Fibroblast of peridontal ligament (primary cell): ENCODE measurements around the gene IKBKE.

Experiments used
- DNase-seq: peaks from one replicate; pipeline ENCODE4 v3.0.0-alpha.2; 2010; ENCODE audit errors: extremely low read depth

Gene IKBKE

DNA sequence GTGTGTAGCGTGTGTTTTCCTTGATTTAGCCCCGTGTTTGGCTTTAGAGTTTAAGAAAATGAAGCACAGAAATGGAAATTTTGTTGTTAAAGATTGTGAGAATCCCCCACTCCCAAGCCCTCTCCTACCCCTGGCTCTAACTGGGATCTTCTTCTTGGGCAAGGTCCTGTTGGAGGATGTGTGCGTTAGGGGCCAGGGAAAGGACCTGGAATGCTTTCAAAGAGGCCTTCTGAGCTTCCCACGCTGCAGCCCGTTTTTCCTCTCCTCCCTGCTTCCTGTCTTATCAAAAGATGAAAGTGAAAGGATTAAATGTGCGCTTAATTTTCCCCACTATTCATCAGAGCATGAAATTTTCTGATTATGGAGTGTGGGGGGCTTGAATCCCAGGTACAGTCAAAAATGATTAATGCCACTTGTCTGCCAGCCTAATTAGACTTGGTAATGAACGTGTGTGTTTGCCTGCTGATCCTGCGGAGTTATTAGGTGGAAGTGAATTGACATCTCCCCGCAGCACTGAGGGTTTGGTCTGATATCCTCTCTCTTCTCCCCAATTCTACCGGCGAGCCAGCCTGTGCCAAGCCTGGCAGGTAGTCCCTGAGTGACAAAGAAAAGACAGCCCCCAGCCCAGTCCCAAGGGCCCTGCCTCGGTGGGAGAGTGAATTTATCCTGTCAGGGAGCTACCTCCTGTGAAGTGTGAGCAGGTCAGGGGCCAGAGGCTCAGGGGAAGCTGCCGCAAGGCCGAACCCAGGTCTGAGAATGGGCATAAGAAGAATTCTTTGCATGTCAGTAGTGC, 42.0 kb downstream of the IKBKE start:
- no peak for DNase-seq

- DNase-seq: no peak
Observed at GRCh38 chr1:206512851-206513180, 42.5 kb downstream of the IKBKE start.

- DNase-seq: peak; percentile 97
Observed at GRCh38 chr1:206513312-206514111, 43.2 kb downstream of the IKBKE start.

DNA sequence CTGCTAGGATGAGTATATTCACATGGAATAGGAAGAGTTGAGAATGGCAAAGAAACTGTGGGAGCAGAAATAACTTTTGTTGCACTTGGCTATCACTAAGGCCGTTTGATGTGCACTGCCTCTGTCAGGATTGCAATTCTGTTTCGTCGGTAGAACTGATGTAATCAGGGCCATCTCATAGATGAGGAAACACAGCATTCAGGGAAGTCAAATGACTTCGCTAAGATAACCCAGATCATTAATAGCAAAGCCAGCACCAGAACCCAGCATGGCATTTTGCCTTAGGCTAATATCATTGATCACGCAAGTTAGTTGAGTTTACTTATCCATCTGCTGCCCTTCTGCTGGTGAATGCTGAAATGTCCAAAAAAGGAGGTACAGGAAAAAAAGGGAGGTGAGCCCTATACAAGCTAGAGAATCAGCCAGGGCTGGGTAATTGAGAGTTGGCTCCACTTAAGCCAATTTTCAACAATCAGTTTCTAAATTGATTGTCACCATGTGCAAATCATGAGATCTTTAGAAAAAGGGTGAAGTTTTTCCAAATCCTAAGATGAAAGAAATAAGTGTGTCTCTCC, 44.6 kb downstream of the IKBKE start:
- no peak for DNase-seq

DNA sequence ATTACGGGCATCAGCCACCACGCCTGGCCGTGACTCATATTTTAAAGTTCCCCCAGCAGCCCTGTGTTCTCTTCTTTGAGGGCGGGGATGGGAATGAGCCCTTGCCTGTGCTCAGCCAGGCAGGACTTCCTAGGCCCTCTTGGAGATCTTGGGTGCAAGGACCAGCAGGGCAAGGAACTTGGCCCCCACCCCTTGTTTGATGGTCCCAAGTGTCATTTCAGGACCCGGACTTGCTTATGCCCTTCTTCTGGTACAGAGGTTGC, 46.4 kb downstream of the IKBKE start:
- DNase-seq: no peak

DNA sequence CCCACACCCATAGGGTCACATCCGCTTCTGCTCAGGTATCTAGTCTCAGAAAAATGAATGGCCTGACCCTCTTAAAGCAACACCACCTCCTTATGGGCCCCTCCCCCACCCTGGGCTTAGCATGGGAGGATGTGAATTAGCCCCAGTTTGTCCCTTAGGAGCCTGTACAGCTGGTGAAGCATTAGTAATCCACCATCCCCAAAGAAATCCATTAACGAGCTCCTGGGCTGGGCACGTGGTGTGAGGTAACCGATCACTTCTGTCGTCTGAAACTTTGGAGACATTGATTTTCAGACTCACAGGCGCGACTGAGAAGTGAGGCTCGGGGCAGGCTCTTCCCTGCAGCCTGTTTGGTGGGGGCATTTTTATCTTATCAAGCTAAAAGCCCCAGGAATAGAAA, 47.5 kb downstream of the IKBKE start:
- no peak for DNase-seq

GRCh38 chr1:206518206-206518605, 47.9 kb downstream of the IKBKE start:
- DNase-seq: no peak

- no peak for DNase-seq
Observed at GRCh38 chr1:206518743-206519142, 48.5 kb downstream of the IKBKE start.

GRCh38 chr1:206521127-206521526, 50.9 kb downstream of the IKBKE start:
- no peak for DNase-seq

GRCh38 chr1:206521694-206522402, 51.6 kb downstream of the IKBKE start:
- no peak for DNase-seq

- DNase-seq: no peak
Observed at GRCh38 chr1:206524739-206525364, 54.6 kb downstream of the IKBKE start.

DNA sequence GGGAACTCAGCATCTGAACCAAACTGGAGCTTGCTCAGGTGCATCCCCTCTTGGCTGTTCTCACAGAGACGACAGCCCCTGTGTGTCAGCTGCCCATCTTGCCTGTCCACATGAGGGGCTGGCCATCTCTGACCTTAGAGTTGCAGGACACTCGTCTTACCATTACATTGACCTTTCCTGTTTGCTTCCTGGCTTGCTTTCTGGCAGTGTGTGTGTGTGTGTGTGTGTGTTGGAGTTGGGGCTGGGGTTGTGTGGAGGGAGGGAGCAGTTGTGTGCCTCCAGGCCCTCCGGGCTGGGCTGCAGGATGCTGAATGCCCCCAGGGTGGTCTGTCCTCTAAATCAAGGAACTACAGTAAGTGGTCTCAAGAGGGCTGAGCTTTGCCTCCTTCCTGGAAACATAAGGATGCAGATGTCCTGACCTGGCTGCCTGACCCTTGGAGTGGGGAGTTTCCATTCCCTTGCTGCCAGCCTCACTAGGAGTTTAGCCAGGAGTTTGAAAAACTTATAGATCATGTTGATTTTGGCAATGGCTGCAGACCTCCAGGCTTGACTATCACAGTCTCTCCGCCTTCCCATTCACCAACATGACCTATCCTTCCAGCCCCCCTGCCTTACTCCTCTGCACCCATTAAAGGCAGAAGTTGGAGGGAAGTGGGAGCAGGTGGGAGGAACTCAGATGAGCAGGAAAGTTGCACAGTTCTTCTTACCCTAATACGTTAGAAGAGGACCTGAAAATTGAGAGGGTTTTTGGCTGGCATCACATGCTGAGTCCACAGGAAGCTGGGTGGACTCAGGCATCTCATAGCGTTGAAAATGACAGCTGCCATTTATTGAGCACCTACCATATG, 56.0 kb downstream of the IKBKE start:
- DNase-seq: peak; percentile 23

DNA sequence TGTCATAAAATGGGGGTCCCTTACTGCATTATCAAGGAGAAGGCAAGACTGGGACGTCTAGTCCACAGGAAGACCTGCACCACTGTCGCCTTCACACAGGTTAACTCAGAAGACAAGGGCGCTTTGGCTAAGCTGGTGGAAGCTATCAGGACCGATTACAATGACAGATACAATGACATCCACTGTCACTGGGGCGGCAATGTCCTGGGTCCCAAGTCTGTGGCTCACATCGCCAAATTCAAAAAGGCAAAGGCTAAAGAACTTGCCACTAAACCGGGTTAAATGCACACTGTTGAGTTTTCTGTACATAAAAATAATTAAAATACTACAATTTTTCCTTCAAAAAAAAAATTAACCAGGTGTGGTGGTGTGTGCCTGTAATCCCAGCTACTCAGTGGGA, 59.1 kb downstream of the IKBKE start:
- DNase-seq: no peak

DNA sequence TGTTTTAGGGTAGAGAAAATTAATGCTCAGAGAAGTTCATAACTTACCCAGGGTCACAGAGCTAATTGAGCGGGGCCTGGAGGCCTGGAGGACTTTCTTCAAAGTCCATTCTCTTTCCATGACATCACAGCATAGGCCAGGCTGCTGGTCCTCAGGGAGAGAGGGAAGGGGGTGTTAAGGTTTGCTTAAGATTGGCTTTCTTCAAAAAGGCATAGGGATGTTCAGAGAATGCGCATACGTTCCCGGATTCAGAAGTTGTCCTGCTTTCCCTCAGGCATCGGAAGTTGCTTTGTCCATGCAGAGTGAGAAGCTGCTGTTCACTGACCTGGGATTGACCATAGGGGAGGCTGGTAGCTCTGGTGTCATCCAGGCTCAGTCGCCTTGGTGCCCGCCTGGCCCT, 62.1 kb downstream of the IKBKE start:
- DNase-seq: no peak

GRCh38 chr1:206534552-206534951, 64.3 kb downstream of the IKBKE start:
- DNase-seq: no peak

DNA sequence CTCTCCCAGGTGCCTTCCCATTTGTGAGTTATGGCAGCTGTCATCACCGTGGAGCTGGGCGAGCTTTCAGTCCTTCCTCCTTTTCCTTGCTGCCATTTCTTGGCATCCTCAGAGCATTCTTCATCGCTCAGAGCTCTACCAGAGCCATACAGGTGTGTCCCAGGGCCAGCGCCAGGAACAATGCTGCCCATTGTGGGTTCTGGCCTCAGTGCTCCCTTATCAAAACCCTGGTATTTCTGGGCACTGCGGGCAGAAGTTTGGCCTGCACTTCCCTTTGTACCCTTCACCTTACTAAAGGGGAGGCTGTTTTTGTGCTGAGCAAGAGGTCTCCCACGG, 65.5 kb downstream of the IKBKE start:
- no peak for DNase-seq

GRCh38 chr1:206537141-206537540, 66.9 kb downstream of the IKBKE start:
- DNase-seq: no peak

DNA sequence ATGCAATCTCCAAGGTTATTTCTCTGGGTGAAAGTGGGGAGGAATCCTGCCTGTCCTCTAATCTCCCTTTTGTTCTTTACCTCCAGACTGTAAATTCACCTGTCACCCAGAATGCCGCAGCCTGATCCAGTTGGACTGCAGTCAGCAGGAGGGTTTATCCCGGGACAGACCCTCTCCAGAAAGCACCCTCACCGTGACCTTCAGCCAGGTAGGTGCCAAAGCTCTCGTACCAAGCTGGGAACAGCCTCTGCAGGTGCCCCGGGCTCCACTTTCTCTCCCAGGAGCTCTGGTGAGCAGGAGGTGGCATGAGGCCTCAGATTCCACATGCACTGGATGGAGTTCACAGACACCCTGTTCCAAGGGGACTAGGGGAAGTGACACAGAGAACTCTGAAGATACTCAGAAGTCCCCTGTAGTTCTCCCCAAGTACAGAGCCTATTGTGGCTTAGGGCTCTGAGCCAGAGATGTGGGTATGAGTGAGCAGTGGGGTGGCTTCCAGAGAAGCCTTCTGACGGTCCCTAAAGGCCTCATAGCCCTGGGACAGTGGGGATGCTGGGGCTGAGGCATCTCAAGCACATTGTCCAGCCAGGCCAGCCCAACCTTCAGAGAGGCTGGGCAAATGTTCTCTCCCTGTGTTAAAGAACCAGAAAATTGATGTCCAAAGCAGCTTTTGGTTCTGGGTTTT, 68.0 kb downstream of the IKBKE start:
- no peak for DNase-seq

DNA sequence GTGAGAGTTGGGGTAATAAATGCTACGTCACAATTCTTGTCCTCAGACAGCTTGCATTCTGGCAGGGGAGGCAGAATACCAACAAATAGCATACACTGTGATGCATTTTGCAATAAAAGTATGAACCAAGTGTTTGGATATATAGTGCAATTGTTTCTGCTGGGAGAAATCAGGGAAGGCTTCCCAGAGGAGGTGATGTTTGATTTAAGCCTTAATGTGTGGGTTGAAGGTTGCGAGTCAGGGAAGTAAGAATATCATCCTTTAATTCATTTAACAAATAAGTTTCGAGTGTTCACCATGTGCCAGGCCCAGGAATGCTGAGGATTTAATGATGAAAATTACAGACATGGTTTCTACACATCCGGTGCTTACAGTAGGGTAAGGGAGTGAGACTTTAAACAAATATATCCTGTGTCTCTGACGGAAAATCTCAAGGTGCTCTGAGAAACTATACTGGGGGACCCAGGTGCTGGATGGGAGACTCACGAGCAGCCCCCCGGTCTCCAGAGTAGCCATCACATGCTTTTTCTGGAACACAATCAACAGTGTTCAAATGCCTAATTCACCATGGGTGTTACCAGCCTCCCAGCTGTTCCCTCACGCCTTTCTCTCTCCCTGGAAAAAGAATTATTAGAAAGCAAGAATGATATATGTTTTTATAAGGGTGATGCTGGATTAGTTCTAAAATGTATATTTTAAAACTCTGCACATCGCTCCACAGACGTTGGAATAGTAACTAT, 68.8 kb downstream of the IKBKE start:
- DNase-seq: no peak
